DMS114 treated with DMSO at 0.1 percent for 48 hours (cell line): ENCODE data around the gene CSF1R.
"Not testable (repeated sequence)": the region's sequence is repeated elsewhere in the genome, so short reads cannot be mapped to it uniquely, and the experiment has no call there.

Experiments used
- DNase-seq: peaks from one replicate; lab custom pipeline; 2025; ENCODE audit not compliant: unreplicated experiment; lab: John Stamatoyannopoulos, UW

Gene CSF1R

GRCh38 chr5:150028047-150028446 lies 58.3 kb downstream of the CSF1R start:
- DNase-seq = not testable (repeated sequence)

GRCh38 chr5:150026682-150027172 lies 59.6 kb downstream of the CSF1R start:
- no peak for DNase-seq

DNA sequence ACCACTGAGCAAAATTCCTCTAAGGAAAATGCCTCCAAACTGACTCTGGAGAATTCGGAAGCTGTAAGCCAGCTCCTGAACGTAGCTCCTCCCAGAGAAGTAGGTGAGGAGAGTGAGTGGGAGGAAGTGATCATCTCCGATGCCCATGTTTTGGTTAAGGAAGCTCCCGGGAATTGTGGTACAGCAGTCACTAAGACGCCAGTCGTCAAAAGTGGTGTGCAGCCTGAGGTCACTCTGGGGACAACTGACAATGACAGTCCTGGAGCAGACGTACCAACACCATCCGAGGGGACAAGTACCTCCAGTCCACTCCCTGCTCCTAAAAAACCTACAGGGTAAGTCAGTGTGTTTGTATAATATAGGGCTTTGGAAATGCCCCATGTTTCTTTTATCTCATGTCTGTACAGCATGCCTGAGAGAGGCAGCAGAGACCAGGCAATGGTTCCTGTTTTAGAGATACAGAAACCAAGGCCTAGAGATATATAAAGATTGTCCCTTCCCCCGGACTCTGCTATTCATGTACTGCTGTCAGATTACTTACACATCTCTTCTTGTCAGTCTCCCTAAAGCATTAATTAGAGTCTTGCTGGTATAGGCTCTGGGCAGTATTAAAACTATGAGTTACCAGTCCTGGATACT lies 61.9 kb downstream of the CSF1R start:
- DNase-seq = no peak

DNA sequence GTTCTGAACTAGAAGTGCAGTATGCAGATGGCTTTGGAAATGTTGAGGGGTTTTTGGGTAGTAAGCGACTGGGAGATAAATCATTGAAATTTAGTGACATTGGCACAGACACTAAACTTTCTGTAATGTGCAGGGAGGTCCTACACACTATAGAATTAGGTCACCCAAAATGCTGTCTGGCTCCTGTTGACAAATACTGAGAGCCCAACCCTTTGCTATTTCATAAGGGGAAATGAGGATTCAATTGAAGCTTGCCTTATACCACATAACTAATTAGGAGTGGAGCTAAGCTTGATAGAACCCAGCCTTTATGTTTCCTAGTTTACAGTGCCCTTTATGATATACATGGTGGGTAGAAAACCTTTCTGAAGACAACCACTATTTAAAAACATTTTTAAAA lies 63.2 kb downstream of the CSF1R start:
- DNase-seq = no peak

DNA sequence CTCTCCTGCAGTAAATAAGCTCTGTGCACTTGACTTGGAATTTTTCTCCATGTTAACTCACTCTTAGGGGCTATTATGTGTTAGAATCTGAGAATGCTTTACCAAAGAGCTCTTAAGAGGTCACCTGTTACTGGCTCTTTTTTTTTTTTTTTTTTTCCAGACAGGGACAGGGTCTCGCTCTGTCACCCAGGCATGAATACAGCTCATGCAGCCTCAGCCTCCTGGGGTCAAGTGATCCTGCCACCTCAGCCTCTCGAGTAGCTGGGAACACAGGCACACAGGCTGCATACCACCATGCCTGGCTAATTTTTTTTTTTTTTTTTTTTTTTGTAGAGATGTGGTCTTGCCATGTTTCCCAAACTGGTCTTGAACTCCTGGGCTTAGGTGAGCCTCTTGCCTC lies 63.7 kb downstream of the CSF1R start:
- no peak for DNase-seq

GRCh38 chr5:150022158-150022531 lies 64.2 kb downstream of the CSF1R start:
- DNase-seq = no peak

GRCh38 chr5:150021491-150022157 lies 64.7 kb downstream of the CSF1R start:
- no peak for DNase-seq

DNA sequence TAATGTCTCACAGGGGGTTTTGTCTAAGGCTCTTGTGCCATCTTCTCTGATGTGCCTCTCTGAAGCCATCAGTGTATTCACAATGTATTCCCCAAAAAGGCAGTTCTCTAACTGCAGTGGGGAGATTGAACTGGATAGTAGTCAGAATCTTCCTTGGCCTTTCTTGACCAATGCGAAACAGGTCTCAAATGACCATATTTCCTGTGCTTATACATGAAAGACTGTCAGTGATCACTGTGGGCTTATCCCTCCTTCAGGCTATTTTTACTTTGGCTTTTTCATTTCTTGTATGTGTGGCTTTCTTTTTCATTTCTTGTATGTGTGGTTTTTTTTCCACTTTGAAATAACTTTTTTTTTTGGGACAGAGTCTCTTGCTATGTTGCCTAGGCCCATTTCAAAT lies 66.1 kb downstream of the CSF1R start:
- no peak for DNase-seq

- no peak for DNase-seq
These were observed 68.9 kb downstream of the CSF1R start for GRCh38 chr5:150017226-150018005.

- no peak for DNase-seq
These were observed 69.8 kb downstream of the CSF1R start for GRCh38 chr5:150016537-150016936.

DNA sequence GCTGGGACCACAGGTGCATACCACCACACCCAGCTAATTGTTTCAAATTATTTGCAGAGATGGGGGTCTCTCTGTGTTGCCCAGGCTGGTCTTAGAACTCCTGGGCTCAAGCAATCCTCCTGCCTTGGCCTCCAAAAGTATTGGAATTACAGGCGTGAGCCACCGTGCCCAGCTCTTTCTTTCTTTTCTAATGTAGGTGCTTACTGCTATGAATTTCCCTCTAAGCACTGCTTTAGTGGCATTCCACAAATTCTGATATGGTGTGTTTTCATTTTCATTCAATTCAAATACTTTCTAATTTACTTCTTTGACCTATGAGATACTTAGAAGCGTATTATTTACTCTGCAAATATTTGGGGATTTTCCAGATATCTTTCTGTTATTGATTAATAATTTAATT lies 70.9 kb downstream of the CSF1R start:
- no peak for DNase-seq

DNA sequence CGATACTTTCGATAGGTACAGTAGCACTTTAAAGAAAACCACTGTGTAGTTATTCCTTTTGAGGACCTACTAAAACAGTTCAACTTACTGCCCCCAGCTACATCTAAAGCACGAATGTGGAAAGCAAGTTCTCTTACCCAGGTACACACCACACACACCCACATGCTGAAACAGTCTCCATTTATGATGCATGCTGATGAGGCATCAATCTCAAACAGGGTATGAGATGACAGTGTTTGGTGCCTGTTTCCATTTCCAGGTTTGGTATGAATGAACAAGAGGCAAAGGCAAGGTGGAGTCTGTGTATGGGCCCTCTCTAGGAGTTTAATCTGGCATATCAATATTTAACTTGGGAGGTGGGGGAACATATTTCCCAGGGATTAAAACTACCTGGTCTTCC lies 71.9 kb downstream of the CSF1R start:
- DNase-seq = no peak

GRCh38 chr5:150013931-150014330 lies 72.4 kb downstream of the CSF1R start:
- DNase-seq = no peak

DNA sequence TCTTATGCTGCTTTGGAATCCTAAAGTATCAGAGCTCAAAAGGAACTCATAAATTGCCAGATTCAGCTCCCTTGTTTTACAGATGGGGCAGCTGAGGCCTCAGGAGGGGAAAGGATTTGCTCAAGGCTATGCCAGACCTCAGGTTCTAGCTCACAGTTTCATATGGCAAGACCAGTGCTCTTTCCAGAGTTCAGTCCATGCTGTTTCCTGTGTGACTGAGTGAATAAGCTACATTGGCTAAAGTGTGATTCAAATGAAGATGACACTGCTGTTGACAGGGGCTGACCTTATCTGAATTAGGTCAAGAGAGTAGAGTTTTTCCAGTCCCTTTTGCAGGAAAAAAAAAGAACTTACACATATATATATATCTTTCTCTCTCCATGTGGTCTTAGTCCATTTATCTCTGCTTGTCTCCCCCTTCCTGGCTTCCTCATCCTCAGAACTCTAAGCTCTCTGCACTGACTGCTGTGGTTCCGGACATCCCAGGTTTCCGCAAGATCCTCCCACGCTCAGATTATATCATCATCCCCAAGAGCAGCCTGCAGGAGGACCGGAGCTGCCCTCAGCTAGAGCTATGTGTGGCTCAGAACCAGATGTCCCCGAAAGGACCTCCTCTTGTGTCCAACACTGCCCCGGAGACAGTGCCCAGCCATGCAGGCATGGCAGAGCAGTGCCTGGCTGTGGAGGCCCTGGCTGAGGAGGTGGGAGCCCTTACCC lies 76.5 kb downstream of the CSF1R start:
- DNase-seq = no peak

DNA sequence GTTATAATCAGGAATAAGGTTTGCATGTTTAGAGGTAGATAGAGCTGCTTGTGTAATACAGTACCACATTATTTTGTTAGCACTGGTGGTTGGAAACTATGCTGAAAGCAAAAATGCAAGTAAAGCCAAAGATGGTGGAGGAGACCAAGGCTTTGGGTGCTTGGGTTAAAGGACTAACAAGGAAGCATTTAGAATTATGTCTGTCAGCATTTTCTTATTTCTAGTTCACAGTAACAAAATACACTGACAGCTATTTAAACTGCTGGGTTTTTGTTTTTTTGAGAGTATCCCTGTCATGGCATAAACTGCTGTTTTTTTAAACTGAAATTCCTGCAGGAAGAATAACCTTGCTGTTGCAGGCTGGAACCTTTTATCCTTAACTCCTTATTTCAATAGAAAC lies 79.3 kb downstream of the CSF1R start:
- DNase-seq = no peak

GRCh38 chr5:150006318-150006717 lies 80.0 kb downstream of the CSF1R start:
- no peak for DNase-seq
